Kidney tubule cell (primary cell): ENCODE results near the gene DOCK4.
A peak's percentile ranks its signal among the peaks of the same experiment; 100 is the strongest.
"Not testable (repeated sequence)": the region's sequence is repeated elsewhere in the genome, so short reads cannot be mapped to it uniquely, and the experiment has no call there.

Source experiments
- DNase-seq: peaks from one replicate; pipeline ENCODE4 v3.0.0-alpha.2; 2018; ENCODE audit warnings: low spot score

DOCK4 gene, protein sequence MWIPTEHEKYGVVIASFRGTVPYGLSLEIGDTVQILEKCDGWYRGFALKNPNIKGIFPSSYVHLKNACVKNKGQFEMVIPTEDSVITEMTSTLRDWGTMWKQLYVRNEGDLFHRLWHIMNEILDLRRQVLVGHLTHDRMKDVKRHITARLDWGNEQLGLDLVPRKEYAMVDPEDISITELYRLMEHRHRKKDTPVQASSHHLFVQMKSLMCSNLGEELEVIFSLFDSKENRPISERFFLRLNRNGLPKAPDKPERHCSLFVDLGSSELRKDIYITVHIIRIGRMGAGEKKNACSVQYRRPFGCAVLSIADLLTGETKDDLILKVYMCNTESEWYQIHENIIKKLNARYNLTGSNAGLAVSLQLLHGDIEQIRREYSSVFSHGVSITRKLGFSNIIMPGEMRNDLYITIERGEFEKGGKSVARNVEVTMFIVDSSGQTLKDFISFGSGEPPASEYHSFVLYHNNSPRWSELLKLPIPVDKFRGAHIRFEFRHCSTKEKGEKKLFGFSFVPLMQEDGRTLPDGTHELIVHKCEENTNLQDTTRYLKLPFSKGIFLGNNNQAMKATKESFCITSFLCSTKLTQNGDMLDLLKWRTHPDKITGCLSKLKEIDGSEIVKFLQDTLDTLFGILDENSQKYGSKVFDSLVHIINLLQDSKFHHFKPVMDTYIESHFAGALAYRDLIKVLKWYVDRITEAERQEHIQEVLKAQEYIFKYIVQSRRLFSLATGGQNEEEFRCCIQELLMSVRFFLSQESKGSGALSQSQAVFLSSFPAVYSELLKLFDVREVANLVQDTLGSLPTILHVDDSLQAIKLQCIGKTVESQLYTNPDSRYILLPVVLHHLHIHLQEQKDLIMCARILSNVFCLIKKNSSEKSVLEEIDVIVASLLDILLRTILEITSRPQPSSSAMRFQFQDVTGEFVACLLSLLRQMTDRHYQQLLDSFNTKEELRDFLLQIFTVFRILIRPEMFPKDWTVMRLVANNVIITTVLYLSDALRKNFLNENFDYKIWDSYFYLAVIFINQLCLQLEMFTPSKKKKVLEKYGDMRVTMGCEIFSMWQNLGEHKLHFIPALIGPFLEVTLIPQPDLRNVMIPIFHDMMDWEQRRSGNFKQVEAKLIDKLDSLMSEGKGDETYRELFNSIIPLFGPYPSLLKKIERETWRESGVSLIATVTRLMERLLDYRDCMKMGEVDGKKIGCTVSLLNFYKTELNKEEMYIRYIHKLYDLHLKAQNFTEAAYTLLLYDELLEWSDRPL (N-terminal part only)

GRCh38 chr7:112206238-112206990 is at the start of gene DOCK4, which contains the start of gene ZNF277:
Gene DOCK4, minus strand, starts transcription at chr7:112206399. Its CDS starts 261 bp downstream, at chr7:112206138.
Gene ZNF277, plus strand, starts transcription at chr7:112206695. Its CDS starts 22 bp downstream, at chr7:112206717.
- peak; percentile 99 for DNase-seq

DNA sequence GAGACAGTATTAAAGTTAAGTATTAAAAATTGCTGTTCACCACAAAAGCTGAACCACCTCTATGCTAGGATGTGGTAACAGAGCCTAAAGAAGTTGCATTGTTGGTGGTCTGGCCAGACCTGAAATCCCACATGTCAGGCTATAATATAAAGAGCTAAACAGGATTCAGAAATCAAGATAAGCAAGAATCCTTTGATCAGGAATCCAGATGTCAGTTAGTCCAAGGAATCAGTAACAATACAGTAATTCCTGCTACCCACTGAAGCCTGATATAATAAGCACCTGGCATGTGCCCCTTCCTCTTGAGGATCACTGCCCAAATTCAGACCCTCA is 49.2 kb upstream of the DOCK4 start:
- DNase-seq: no peak

DNA sequence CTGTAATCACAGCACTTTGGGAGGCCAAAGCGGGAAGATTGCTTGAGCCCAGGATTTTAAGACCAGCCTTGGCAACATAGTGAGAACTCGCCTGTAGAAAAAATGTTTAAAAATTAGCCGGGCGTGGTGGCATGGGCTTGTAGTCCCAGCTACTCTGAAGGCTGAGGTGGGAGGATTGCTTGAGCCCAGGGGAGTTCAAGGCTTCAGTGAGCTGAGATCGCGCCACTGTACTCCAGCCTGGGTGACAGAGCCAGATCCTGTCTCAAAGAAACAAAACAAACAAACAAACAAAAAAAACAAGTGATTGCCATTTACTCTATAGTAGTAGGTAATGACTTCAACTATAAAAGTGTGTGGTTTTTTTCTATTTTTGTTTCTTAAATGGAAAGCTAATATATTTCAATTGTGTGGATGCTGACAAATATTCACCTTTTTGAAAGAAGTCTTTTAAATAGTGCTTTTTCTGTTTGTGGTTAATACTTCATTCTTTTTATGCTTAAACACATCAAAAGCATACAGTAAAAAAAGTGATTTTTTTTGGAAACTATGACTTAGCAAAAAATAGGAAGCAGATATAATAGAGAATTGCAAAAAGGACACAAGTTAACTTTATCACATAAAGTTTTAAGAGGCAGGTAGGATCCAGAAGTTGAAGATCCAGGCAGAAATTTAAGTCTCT is 48.6 kb upstream of the DOCK4 start:
- DNase-seq: no peak

DNA sequence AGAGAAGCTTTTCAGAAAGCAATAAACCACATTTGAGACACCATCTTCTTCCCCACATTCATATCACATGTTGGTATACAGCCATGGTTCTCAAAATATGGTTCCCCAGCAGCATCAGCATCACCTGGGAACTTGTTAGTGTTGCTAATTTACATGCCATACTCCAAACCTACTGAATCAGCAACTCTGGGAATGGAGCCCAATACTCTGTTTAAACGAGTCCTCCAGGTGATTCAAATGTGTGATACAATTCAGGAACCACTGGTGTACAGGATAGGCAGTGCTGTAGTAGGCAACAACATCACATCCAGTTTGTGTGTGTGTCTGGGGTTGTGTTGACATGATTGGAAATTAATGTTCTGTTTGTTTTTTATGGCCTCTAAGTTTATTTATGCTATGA is 48.0 kb upstream of the DOCK4 start:
- DNase-seq: peak; percentile 11

DNA sequence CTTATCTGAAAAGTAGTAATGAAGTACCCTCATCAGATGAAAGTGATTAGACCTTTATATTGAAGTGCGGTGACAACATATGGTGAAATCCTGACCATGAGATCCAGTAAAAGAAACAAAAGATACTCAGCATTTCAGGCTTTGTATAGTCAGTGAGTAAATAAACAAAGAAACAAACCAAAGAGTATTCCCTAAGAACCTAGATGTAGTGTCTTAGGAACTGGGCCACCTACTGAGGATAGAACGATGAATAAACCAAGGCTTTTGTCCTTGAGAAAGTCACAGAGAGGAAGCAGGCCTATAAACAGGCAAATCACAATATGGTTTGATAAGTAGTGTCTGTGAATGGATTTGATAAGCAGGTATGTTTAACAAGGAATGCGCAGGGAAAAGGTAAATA is 46.5 kb upstream of the DOCK4 start:
- no peak for DNase-seq

DNA sequence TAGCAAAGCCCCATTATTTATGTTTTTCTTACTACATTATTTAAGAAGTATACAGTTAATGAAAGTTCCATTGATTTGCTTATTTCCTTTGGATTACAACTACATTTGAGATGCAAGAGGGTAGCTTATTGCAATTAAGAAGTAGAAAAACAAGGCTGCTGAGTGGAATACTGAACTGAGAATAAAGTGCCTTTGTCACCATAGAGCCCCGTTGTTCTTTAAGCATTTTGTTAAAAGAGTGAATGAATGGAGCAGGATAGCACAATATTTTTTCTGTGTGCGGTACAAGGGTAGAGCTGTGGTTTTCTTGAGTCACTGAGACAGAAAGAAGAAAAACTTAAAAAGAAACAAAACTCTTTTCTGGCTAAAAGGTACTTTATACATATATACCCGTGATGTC is 45.9 kb upstream of the DOCK4 start:
- DNase-seq: no peak

- DNase-seq: not testable (repeated sequence)
Observed at GRCh38 chr7:112249967-112250366, 43.8 kb upstream of the DOCK4 start.

- no peak for DNase-seq
Observed at GRCh38 chr7:112248598-112248997, 42.4 kb upstream of the DOCK4 start.

DNA sequence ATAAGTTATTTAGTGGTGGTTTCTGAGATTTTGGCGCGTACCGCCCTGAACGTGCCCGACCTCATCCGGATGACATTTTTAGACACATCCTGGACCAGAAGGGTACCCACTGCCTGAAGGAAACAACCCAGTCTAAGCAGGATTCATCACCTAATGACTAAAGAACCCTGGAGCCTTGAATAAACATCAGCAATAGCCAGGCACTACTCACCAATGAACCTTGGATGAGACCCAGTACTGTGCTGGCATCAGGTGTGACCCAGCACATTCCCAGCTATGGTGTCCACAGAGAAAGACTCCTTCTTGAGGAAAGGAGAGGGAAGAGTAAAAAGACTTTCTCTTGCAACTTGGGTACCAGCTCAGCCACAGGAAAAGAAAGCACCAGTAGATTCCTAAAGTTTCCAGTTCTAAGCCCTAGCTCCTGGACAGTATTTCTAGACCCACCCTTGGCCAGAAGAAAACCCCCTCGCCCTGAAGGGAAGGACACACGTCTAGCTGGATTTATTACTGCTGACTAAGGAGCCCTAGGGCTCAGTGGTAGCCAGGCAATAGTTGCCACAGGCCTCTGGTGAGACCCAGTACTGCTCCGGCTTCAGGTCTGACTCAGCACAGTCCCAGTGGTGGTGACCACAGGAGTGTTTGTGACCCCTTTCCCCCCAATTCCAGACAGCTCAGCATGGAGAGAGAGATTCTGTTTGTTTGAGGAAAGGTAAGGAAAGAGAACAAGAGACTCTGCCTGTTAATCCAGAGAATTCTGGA is 32.8 kb upstream of the DOCK4 start:
- DNase-seq: peak; percentile 74

DNA sequence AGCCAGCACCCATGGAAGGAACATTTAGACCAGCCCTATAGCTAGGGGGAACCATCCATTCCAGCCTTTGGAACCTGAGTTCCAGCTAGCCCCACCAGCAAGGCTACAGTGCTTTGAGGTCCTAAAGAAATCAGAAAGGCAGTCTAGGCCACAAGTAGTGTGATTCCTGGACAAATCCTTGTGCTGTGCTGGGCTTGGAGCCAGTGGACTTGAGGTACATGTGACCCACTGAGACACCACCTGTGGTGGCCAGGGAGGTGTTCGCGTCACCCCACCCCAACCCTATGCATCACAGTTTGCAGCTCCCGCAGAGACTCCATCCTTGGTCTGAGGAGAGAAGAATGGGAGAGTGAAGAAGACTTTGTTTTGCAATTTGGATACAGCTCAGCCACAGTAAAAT is 32.1 kb upstream of the DOCK4 start:
- no peak for DNase-seq

DNA sequence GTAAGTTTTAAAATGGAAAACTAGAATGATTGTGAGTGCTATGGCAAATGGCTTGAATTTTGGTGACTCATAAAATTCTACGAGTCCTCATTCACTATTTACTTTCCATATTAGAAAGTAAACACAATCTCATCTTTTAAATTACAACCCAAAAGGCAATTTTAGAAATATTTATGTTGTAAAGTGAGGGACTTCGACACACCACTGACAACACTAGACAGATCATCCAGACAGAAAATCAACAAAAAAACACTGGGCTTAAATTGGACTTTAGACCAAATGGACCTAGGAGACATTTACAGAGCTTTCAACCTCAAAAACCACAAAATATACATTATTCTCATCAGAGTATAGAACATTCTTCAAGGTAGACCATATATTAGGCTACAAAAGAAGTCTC is 30.4 kb upstream of the DOCK4 start:
- DNase-seq: no peak

DNA sequence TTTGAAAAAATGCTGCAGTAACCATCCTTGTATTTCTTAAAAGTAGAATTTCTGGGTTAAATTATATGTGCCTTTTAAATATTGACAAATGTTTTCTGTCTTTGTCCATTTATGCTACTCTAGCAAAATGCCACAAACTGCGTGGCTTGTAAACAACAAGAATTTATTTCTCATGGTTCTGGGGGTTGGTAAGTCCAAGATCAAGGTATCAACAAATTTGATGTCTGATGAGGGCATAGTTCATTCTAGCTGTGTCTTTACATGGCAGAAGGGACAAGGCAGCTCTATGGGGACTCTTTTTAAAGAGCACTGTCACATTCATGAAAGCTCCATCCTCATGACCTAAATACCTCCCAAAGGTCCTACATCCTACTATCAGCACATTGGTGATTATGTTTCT is 27.9 kb upstream of the DOCK4 start:
- no peak for DNase-seq

GRCh38 chr7:112233048-112233697 is 27.0 kb upstream of the DOCK4 start:
- no peak for DNase-seq

DNA sequence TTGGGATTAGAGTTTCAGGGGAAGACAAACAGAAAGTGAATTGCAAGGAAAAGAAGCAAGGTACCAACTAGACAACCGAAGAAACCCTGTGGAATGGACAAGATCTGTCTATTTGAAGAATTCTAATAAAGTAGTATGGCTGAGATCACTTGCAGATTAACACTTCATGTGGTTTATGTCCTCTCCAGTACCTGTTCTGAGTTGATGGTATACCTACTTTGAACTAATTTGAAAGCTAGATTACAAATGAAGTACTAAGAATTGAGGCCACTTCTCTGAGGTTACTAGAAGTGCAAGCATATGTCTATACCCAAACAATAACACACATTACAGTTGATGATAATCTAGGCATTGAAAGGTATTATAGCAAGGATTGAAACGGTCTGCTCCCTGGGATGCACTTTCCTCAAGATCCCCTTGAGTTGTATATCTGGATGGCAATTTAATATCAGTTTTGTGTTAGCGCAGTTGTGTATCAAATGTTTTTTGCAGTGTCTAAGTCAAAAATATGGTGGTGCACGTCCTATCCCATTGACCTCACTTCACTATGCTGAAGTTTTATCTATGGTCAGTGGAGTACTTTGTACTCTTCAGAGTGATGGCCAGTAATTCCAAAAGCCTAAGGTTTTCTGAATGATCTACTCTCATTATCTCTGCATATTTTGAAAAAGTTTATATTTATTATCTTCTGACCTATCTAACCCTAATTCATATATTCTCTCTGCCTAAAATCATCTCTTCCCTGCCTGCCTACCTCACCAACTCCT is 26.2 kb upstream of the DOCK4 start:
- DNase-seq: no peak

GRCh38 chr7:112228632-112229031 is 22.4 kb upstream of the DOCK4 start:
- DNase-seq: no peak

GRCh38 chr7:112226701-112227276 is 20.6 kb upstream of the DOCK4 start:
- no peak for DNase-seq

DNA sequence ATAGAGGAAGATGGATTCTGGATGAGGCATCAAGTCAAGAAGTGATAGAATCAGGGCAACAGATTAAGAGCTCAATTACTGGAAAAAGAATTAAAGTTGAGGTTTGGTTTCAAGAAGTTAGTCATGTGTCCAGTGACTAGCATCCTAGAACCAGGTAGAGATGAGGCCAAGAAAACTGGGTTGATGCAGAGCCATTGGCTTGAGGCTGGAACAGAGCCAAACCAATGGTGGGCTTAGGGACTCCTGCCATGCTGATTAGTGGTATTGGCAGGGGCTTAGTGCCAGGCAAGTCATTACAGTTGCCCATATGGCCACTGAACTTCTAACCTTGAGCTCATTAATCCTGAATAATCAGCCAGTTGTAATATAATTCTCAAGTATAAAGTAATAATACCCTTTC is 18.8 kb upstream of the DOCK4 start:
- no peak for DNase-seq

- DNase-seq: no peak
Observed at GRCh38 chr7:112224186-112224585, 18.0 kb upstream of the DOCK4 start.

GRCh38 chr7:112223310-112223709 is 17.1 kb upstream of the DOCK4 start:
- no peak for DNase-seq
